SK-N-DZ (cell line): ENCODE measurements around the gene IL17B.
A peak's percentile ranks its signal among the peaks of the same experiment; 100 is the strongest.
"Not testable (repeated sequence)": the region's sequence is repeated elsewhere in the genome, so short reads cannot be mapped to it uniquely, and the experiment has no call there.

Experiments
- DNase-seq: peaks from one replicate; pipeline ENCODE4 v3.0.0-alpha.2; 2015; ENCODE audit warnings: low spot score

The IL17B gene

DNA sequence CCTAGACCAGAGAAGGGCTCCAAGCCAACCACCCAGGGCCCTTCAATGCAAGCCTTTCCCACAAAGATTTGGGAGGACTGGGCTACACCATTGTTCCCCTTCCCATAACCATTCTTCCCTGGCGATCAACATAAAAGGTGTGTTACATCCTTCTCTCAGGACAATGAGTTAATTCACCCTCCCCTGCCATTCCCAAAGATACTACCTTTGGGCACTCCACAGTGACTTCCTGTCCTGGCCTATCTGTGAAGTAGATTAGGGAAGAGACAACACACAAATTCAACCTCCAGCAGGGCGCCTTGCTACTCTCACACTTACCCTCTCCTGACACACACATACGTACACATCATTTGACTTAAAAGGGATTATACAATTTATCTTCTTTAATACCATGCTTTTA is 23.2 kb upstream of the IL17B start:
- no peak for DNase-seq

DNA sequence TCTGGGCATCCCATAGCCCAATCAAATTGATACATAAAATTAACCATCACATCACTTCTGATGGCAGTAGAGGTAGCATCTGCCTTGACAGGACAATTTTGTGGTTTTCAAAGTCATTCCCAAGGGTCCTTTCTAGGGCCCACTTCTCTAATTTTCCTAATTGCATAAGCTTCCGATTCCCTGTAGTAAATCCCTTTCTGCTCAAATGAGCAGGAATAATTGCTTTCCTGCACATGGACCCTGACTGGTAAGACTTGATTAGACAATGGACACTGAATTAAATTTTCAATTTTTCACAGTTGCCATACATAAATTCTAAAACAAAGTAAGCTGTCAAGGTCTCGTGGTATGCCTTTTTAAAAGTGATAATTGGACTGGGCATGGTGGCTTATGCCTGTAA is 22.0 kb upstream of the IL17B start:
- DNase-seq, result no peak

DNA sequence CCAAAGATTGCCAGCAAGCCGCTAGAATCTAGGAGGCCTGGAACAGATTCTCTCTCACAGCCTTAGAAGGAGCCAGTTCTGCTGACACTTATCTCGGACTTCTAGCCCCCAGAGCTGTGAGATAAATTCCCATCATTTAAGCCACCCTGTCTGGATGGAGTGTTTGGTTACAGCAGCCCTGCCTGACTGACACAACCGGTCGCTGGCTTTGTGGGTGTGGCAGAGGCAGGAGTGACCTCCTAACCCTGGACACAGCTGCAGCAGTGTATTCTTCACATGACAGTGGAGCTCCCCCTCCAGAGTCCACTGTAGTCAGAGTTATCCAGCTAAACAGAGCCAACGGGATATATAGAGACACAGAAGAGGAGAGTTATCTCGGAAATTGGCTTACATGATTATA is 21.2 kb upstream of the IL17B start:
- DNase-seq, result peak; percentile 78

GRCh38 chr5:149399775-149400174 is 20.7 kb upstream of the IL17B start:
- DNase-seq, result peak; percentile 74

DNA sequence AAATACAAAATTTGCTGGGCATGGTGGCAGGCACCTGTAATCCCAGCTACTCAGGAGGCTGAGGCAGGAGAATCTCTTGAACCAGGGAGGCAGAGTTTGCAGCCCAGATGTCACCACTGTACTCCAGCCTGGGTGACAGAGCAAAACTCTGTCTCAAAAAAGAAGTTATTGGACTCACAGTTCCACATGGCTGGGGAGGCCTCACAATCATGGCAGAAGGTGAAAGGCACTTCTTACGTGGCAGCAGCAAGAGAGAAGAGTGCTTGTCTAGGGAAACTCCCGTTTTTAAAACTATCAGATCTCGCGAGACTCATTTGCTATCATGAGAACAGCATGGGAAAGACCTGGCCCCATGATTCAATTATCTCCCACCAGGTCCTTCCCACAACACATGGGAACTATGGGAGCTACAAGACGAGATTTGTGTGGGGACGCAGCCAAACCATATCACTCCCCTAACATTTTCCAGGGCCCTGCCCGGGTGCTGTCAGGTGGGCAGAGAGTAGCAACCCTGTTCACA is 19.7 kb upstream of the IL17B start:
- peak; percentile 76 for DNase-seq

GRCh38 chr5:149397530-149397929 is 18.4 kb upstream of the IL17B start:
- DNase-seq, result no peak

DNA sequence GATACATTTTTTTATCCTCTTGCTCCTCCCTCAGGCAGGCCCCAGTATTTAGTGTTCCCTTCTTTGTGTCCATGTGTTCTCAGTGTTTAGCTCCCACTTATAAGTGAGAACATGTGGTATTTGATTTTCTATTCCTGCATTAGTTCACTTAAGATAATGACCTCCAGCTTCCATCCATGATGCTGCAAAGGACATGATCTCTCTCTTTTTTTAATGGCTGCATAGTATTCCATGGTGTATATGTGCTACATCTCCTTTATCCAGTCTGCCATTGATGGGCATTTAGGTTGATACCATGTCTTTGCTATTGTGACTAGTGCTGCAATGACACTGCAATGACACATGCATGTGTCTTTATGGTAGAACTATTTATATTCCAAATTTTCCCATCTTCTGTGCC is 15.9 kb upstream of the IL17B start:
- DNase-seq, result not testable (repeated sequence)

- DNase-seq, result no peak
Measured at GRCh38 chr5:149392718-149393117, 13.6 kb upstream of the IL17B start.

GRCh38 chr5:149391524-149391923 is 12.4 kb upstream of the IL17B start:
- no peak for DNase-seq

DNA sequence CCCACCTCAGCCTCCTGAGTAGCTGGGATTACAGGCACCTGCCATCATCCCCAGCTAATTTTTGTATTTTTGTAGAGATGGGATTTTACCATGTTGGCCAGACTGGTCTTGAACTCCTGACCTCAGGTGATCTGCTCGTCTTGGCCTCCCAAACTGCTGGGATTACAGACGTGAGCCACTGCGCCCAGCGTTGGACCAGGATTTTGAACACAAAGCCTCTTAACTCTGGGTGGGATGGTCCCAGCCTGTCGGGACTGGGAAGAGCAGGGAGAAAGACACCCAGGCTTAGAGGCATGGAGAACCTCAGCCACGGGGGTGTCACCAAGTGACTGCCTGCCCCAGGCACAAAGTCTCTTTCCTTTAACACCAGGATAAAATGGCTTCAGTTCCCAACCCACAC is 12.0 kb upstream of the IL17B start:
- DNase-seq, result not testable (repeated sequence)

DNA sequence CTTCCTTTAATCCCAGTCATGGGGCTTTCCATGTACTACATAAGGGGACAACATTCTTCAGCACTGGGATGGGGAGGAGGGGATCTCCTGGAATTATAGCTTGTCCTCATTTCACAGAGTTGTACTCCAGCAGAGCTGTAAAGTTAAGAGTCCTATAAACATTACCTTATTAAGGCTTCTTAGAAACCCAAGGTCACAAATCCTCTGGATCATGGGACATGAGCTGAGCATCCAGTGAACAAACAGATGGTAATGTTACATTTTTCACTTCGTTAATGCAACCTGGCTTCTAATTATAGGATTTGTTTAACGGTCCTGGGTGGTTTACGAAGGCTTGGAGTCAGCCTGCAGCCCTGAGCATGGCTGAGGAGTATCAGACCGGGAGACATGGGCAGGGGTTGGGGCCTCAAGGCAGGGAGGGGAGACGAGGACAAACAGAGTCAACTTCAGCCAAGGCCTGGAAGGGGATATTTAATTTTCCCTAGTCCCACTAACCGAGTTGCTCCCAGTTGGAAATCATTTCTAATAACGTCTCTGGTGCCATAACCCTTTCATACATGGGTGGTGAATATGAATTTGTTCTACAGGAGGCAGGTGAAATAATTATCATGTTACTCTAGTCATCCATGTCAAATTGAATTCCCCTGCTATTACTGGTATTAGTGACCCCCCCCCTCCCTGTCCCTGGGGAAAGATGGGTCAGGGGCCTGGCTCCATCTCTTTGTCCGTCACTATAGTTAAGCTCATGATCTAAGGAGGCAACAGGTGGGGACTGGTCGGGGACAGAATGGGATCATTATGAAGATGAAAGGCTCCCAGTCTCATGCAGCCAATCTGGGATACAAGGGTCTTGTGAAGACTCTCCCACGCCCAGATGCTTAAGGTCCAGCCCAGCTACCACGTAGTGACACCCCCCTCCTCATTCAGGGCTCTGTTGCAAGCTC is 10.7 kb upstream of the IL17B start:
- no peak for DNase-seq

GRCh38 chr5:149388498-149389190 is 9.6 kb upstream of the IL17B start:
- no peak for DNase-seq

DNA sequence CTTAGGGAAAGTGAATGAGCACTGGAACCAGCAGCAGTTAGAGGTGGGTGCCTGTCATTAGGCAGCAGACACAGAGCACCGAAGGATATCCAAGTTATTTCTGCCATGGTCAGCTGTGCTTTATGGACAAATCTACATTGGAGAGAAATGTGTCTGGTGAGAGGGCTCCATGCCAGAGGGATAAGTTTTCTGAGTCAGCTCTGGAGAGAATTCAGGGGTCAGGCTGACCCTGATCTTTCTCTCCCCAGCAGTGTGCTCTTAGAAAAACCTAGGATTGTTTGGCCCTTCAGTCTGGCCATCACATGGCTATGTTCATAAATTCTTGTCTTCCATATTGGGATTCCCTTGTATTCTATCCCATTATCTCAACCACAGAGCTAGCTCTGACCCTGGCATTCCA is 8.9 kb upstream of the IL17B start:
- DNase-seq, result no peak

- DNase-seq, result no peak
Measured at GRCh38 chr5:149387081-149387631, 8.1 kb upstream of the IL17B start.

DNA sequence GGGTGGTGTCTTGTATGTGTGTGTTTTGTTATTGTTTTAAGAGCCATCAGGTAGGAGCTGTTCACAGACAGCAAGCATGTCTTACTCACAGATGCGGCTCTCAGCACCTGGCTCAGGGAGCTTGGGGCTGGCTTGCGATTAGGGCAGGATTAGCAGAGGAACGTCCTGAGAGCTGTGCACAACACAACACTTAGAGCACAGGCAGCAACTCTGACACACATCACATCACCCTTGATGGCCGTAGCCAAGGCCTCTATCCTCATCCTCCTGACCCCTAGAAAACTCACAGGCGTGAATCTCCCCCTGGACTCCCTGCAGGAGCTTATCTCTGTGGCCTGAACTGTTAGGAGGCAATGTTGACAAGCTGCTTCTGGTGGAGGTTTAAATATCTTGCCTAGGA is 7.1 kb upstream of the IL17B start:
- no peak for DNase-seq

DNA sequence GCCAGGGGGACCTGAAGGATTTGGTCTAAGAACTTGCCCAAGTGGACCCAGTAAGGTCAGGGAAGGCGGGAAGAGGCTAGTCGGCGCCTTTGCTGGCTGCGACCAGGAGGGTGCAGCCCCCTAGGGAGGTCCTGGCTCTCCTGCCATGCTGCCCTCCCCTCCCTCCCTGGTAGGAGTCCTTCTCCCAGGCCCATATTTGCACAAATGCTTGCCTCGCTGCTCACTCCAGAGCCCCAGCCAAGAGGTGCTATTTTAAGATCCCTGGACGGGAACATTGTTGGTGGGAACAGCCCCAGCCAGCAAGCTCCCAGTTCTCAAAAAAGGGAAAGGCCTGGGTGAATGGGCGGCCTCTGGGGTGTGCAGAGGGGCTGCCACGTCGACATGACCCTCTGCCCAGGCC is 4.3 kb upstream of the IL17B start:
- no peak for DNase-seq

- no peak for DNase-seq
Measured at GRCh38 chr5:149382517-149383220, 3.6 kb upstream of the IL17B start.

- peak; percentile 83 for DNase-seq
Measured at GRCh38 chr5:149381986-149382338, 2.9 kb upstream of the IL17B start.

GRCh38 chr5:149381261-149381985 is 2.3 kb upstream of the IL17B start:
- no peak for DNase-seq

GRCh38 chr5:149380466-149381121 is 1.5 kb upstream of the IL17B start:
- DNase-seq, result peak; percentile 42
